Activated T-cell treated with anti-CD3 and anti-CD28 coated beads, Interleukin-2, amount 50 U/mL, for 72 hours (primary cell): ENCODE results near the gene LGALS9B. TPM values are rescaled to one million over a fixed set of nuclear protein-coding genes. Genes with fewer than 3 reads are reported as not detected.
"Not testable (repeated sequence)": the region's sequence is repeated elsewhere in the genome, so short reads cannot be mapped to it uniquely, and the experiment has no call there.

ENCODE experiments used
- ATAC-seq, 2 donors: fragments of 150-1000 bp; cut with Tn5 transposase; replicated peaks in 1 of 2; 2 replicates each; pipeline ENCODE4 v1.10.0; 2021; ENCODE audit warnings: moderate library complexity in 2 of 2, mild to moderate bottlenecking in 1 of 2
- DNase-seq, 2 donors: peaks; one replicate each; pipeline ENCODE4 v3.0.0; 2021 to 2022; ENCODE audit warnings: mixed read lengths in 1 of 2
- H3K27ac Mint-ChIP-seq: one replicate; pipeline ENCODE4 v1.8.0; 2022; ENCODE audit warnings: mild to moderate bottlenecking, moderate library complexity, mixed read lengths
- H3K27me3 Mint-ChIP-seq: one replicate; pipeline ENCODE4 v1.8.0; 2022; ENCODE audit warnings: low read depth, mixed read lengths
- H3K36me3 Mint-ChIP-seq, 2 donors: one replicate each; pipeline ENCODE4 v1.8.0; 2022; ENCODE audit warnings: mixed read lengths in 2 of 2, mild to moderate bottlenecking in 1 of 2; ENCODE audit not compliant: insufficient read depth in 2 of 2
- H3K4me1 Mint-ChIP-seq: one replicate; pipeline ENCODE4 v1.8.0; 2022; ENCODE audit warnings: low read depth, mixed read lengths
- H3K4me3 Mint-ChIP-seq, 2 donors: one replicate each; pipeline ENCODE4 v1.8.0; 2022; ENCODE audit warnings: mild to moderate bottlenecking in 2 of 2, mixed read lengths in 2 of 2, moderate library complexity in 2 of 2
- H3K9me3 Mint-ChIP-seq, 2 donors: one replicate each; pipeline ENCODE4 v1.8.0; 2022; ENCODE audit warnings: mixed read lengths in 2 of 2
- total RNA-seq, 2 donors: library from RNA; stranded (reverse); gene quantifications; one replicate each; pipeline ENCODE4 v1.2.3, GENCODE V29; 2022

The LGALS9B gene
- total RNA-seq, result not detected

- H3K9me3 Mint-ChIP-seq, H3K27ac Mint-ChIP-seq, H3K36me3 Mint-ChIP-seq, H3K4me3 Mint-ChIP-seq, DNase-seq, H3K27me3 Mint-ChIP-seq, H3K4me1 Mint-ChIP-seq: not testable (repeated sequence)
- ATAC-seq, result peak; percentile 24 to 74
Observed at GRCh38 chr17:20467447-20467846, at the start of gene LGALS9B. TSS of gene LGALS9B (minus strand) at chr17:20467539. CDS start at chr17:20467470, 69 bp downstream.

GRCh38 chr17:20516986-20517385 lies 49.6 kb upstream of the LGALS9B start:
- H3K4me3 Mint-ChIP-seq, result peak overlapping the region in 1 of 2 donors; percentile 40
- H3K36me3 Mint-ChIP-seq, H3K4me1 Mint-ChIP-seq, H3K9me3 Mint-ChIP-seq, H3K27me3 Mint-ChIP-seq, DNase-seq, ATAC-seq, H3K27ac Mint-ChIP-seq: not testable (repeated sequence)

GRCh38 chr17:20515099-20515498 lies 47.8 kb upstream of the LGALS9B start:
- not testable (repeated sequence) for H3K36me3 Mint-ChIP-seq, H3K27ac Mint-ChIP-seq, H3K9me3 Mint-ChIP-seq, H3K4me3 Mint-ChIP-seq, DNase-seq, H3K27me3 Mint-ChIP-seq, H3K4me1 Mint-ChIP-seq, ATAC-seq

GRCh38 chr17:20513539-20513938 lies 46.2 kb upstream of the LGALS9B start:
- not testable (repeated sequence) for H3K9me3 Mint-ChIP-seq, DNase-seq, H3K36me3 Mint-ChIP-seq, H3K27ac Mint-ChIP-seq, H3K27me3 Mint-ChIP-seq, ATAC-seq, H3K4me3 Mint-ChIP-seq, H3K4me1 Mint-ChIP-seq

- not testable (repeated sequence) for ATAC-seq, H3K27ac Mint-ChIP-seq, DNase-seq, H3K36me3 Mint-ChIP-seq, H3K27me3 Mint-ChIP-seq, H3K4me1 Mint-ChIP-seq, H3K4me3 Mint-ChIP-seq, H3K9me3 Mint-ChIP-seq
Observed at GRCh38 chr17:20512378-20512777, 45.0 kb upstream of the LGALS9B start.

- not testable (repeated sequence) for H3K4me3 Mint-ChIP-seq, H3K36me3 Mint-ChIP-seq, DNase-seq, H3K27ac Mint-ChIP-seq, H3K4me1 Mint-ChIP-seq, H3K9me3 Mint-ChIP-seq, H3K27me3 Mint-ChIP-seq, ATAC-seq
Observed at GRCh38 chr17:20511778-20512177, 44.4 kb upstream of the LGALS9B start.

GRCh38 chr17:20505333-20505732 lies 38.0 kb upstream of the LGALS9B start:
- not testable (repeated sequence) for ATAC-seq

DNA sequence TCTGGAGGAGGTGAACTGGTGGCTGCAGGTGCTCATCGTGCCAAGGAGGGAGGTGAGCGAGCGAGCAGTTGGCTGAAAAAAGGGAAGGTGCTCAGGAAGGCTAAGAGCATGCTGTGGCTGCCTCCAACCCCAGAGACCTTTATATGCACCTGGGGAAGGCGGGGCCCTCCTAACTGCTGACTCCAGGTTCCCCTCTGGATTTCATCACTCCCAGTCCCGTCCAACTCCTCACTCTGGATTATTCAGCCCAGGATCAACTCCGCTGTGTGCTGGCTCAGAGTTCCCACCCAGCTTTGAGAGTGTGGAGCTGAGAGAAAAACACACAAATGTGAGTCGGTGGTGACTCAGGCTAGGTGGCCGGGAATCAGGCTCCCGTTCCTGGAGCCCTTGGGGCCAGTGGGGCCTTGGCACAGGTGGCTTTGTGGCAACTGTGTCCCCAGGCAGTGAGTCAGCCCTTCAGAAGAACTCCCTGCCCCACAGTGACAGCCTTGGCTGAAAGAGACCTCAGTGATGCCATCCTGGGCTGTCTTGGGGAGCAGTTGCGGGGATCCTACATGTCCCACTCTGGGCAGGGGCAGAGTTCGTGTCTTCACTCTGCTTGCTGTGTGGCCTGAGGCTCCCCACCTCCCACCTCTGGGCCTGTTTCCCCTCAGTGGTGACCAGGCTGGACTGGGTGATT lies 37.2 kb upstream of the LGALS9B start:
- H3K4me1 Mint-ChIP-seq, H3K4me3 Mint-ChIP-seq, DNase-seq, H3K36me3 Mint-ChIP-seq, H3K27ac Mint-ChIP-seq, ATAC-seq, H3K9me3 Mint-ChIP-seq, H3K27me3 Mint-ChIP-seq: not testable (repeated sequence)

More at GRCh38 chr17:20505333-20505732, 38.0 kb upstream of the LGALS9B start:
- not testable (repeated sequence) for H3K4me3 Mint-ChIP-seq, H3K27me3 Mint-ChIP-seq, H3K27ac Mint-ChIP-seq, H3K36me3 Mint-ChIP-seq, DNase-seq, H3K9me3 Mint-ChIP-seq, H3K4me1 Mint-ChIP-seq

GRCh38 chr17:20501896-20502295 lies 34.6 kb upstream of the LGALS9B start:
- H3K27ac Mint-ChIP-seq, H3K27me3 Mint-ChIP-seq, H3K36me3 Mint-ChIP-seq, ATAC-seq, H3K4me3 Mint-ChIP-seq, H3K4me1 Mint-ChIP-seq, H3K9me3 Mint-ChIP-seq, DNase-seq: not testable (repeated sequence)

- H3K27ac Mint-ChIP-seq, DNase-seq, H3K27me3 Mint-ChIP-seq, H3K4me3 Mint-ChIP-seq, ATAC-seq, H3K36me3 Mint-ChIP-seq, H3K9me3 Mint-ChIP-seq, H3K4me1 Mint-ChIP-seq: not testable (repeated sequence)
Observed at GRCh38 chr17:20500346-20500745, 33.0 kb upstream of the LGALS9B start.

DNA sequence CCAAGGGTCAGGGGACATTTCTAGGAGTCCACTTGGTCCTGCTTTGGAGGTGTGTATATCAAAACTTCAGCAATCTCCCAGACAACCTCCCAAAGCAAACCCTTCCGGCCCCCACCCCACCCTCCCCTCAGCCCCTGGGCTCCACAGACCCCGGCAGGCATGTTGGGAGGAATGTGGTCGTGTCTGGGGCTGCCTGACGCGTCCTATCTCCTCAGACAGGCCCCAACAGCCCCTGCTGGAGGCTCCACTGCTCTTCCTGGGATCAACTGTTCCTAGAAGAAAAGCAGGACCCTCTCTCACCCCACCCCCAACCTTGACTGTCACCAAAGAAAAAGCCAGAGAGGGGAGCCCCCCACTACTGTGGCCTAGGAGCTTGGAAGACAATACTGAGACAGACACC lies 28.1 kb upstream of the LGALS9B start:
- not testable (repeated sequence) for H3K36me3 Mint-ChIP-seq, ATAC-seq, H3K27ac Mint-ChIP-seq, H3K27me3 Mint-ChIP-seq, H3K4me1 Mint-ChIP-seq, DNase-seq, H3K4me3 Mint-ChIP-seq, H3K9me3 Mint-ChIP-seq

DNA sequence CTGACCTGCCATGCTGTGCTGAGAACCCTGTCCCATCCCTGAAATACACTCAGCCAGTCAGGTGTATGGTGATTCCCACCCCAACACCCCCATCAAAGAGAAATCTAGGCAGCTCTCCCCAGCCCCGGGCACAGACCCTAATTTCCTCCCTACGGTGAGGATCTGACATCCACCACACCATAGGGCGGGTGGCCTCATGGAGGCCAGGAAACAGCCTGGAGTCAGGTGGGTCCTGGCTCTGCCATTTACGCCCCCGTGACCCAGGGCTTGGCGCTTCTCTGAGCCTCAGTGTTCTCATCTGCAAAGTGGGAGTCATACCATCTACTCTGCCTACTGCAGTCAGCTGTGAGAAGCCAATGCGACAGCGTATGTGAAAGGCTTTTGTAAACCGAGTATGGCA lies 27.4 kb upstream of the LGALS9B start:
- ATAC-seq, H3K27ac Mint-ChIP-seq, H3K4me3 Mint-ChIP-seq, H3K9me3 Mint-ChIP-seq, DNase-seq, H3K36me3 Mint-ChIP-seq, H3K4me1 Mint-ChIP-seq, H3K27me3 Mint-ChIP-seq: not testable (repeated sequence)

DNA sequence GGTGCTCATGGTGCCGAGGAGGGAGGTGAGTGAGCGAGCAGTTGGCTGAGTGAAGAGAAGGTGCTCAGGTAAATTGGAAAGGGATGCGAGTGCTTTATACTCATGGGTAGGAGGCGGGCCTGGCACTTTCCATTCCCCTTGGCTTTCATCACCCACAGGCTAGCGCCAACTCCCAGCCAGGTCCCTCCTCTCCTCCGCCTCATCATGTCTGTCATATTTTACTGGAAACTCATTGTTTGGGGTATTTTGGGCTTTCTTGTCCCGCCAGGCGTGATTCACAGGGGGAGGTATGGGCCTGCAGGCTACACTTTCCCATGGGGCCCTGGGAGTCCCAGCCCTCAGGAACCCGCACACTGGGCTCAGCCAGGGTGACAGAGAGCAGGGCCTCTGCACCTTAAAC lies 26.8 kb upstream of the LGALS9B start:
- H3K36me3 Mint-ChIP-seq, H3K9me3 Mint-ChIP-seq, ATAC-seq, H3K4me3 Mint-ChIP-seq, DNase-seq, H3K27me3 Mint-ChIP-seq, H3K27ac Mint-ChIP-seq, H3K4me1 Mint-ChIP-seq: not testable (repeated sequence)

DNA sequence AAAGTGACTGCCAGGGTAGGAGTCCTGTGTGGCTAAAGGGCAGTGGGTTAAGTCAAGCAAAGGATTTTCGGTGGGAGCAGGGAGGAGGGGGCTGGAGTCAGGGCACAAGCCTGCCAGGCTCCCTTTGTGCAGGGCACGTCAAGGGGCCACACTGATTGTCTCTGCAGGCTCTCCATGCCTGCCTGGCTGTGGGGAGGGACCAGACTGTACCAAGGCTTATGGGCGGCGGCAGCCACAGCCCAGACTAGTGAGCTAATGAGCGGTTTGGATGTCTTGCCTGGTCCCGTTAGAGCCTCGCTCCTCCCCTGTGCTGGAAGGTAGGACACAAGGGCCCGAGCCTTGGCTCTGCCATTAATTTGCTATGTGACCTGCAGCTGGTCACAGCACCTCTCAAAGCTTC lies 25.6 kb upstream of the LGALS9B start:
- not testable (repeated sequence) for H3K36me3 Mint-ChIP-seq, H3K27ac Mint-ChIP-seq, H3K4me3 Mint-ChIP-seq, DNase-seq, H3K9me3 Mint-ChIP-seq, H3K4me1 Mint-ChIP-seq, H3K27me3 Mint-ChIP-seq, ATAC-seq
